HUES64 (cell line): ENCODE data around the gene CELF5.
"Not testable (repeated sequence)": the region's sequence is repeated elsewhere in the genome, so short reads cannot be mapped to it uniquely, and the experiment has no call there.

Experiments used
- H3K27ac ChIP-seq: 2 replicates; pipeline ENCODE4 v1.7.0; 2013; ENCODE audit warnings: low read depth, low read length, inconsistent platforms
- H3K27me3 ChIP-seq: 2 replicates; pipeline ENCODE4 v1.6.1; 2013; ENCODE audit warnings: mild to moderate bottlenecking, low read length; ENCODE audit not compliant: insufficient read depth
- H3K36me3 ChIP-seq: 2 replicates; pipeline ENCODE4 v1.6.1; 2013; ENCODE audit warnings: mild to moderate bottlenecking, low read length; ENCODE audit not compliant: insufficient read depth
- H3K4me1 ChIP-seq: 2 replicates; pipeline ENCODE4 v1.6.1; 2013; ENCODE audit warnings: mild to moderate bottlenecking, low read length, moderate library complexity; ENCODE audit not compliant: insufficient read depth
- H3K4me3 ChIP-seq: 2 replicates; pipeline ENCODE4 v1.5.1; 2013; ENCODE audit warnings: mild to moderate bottlenecking, low read length, moderate library complexity
- H3K9ac ChIP-seq: 2 replicates; pipeline ENCODE4 v1.6.1; 2013; ENCODE audit warnings: mild to moderate bottlenecking, low read depth, low read length
- H3K9me3 ChIP-seq: 2 replicates; pipeline ENCODE4 v1.6.1; 2013; ENCODE audit warnings: low read depth, low read length; ENCODE audit not compliant: insufficient read depth
- WGBS: fragments of 150-250, 120-280 bp; methylation state at CpG from one replicate; pipeline ENCODE4 v1.1.7; 2013; ENCODE audit warnings: missing lambda C conversion rate; 5-methylcytosine and 5-hydroxymethylcytosine counted together

Gene CELF5

DNA sequence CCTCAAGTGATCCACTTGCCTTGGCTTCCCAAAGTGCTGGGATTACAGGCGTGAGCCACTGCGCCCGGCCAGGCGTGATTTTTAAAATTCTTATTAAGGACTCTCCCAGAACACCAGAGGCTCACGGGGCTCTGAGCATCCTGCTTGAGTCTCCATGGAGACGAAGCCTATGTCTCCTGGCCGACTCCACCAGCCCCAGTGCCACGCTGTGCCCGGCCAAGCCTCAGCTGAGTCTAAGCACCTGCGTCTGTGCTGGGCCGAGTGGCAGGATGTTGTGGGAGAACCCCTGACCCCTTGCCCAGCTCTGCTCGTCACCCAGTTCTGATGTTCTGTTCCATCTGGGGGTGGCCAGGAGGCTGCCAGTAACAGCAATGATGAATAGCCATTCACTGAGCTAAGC is 3.9 kb upstream of the CELF5 start:
- H3K9ac ChIP-seq: no peak overlapping the region
- H3K36me3 ChIP-seq: no peaks in the 10 kb centered on the region
- no peak overlapping the region for H3K4me3 ChIP-seq
- no peaks in the 10 kb centered on the region for H3K27me3 ChIP-seq
- WGBS: 81% methylated on average over 12 of the region's 12 CpGs
- H3K4me1 ChIP-seq: no peaks in the 10 kb centered on the region
- H3K27ac ChIP-seq: no peak overlapping the region
- no peaks in the 10 kb centered on the region for H3K9me3 ChIP-seq

DNA sequence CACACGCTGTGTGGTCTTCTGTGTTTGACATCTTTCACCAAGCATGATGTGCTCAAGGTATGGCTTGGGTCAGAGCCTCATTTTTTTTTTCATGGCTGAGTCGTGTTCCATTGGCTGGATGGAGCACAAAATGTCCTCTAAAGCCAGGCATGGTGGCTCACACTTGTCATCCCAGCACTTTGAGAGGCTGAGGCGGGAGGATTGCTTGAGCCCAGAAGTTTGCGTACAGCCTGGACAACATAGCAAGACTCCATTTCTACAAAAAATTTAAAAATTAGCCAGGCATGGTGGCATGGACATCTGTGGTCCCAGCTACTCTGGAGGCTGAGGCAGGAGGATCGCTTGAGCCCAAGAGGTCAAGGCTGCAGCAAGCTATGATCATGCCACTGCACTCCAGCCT is 2.9 kb upstream of the CELF5 start:
- not testable (repeated sequence) for H3K27me3 ChIP-seq, H3K36me3 ChIP-seq, H3K4me1 ChIP-seq, H3K9ac ChIP-seq, H3K4me3 ChIP-seq, H3K9me3 ChIP-seq, H3K27ac ChIP-seq
- WGBS: 96% methylated on average over 5 of the region's 5 CpGs

DNA sequence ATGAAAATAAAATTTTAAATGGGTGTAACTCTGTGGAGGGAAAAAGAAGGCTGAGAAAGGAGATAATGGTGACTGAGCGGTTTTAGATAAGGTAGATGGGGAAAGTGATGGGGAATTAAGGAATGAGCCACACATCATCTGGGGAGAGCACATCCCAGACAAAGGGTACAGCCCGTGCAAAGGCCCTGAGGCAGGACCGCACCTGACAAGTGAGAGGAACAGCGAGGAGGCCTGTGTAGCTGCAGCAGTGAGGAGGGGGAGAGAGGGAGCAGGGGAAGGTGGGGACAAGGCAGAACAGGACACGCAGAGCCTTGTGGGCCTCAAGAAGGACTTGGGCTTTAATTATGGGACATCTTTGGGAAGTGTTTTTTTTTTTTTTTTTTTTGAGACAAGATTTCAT is 1.8 kb upstream of the CELF5 start:
- Histone ChIP-seq H3K36me3 (no peaks in the 10 kb centered on the region), H3K4me3 (no peak overlapping the region), H3K9ac (no peak overlapping the region), H3K9me3 (no peaks in the 10 kb centered on the region), H3K27me3 (peaks cover 5% of the 10 kb centered on the region; the same call in 1 of the 2 replicates), H3K27ac (no peak overlapping the region), H3K4me1 (no peaks in the 10 kb centered on the region)
- 89% methylated on average over 5 of the region's 5 CpGs for WGBS

DNA sequence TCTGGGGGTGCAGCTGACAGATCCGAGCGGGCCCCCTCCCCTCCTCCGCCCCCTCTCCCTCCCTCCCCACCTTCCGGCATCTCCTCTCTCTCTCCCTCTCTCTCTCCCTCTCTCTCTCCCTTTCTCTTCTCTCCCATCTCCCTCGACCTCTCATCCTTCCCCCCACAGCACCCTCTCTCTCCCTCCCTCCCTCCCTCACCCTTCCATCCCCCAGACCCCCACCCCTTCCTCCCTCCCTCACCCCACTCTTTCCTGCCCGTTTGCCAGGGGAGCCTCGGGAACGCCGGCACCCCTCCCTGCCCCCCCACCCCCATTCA is 666 bp downstream of the CELF5 start:
- Histone ChIP-seq H3K36me3 (no peaks in the 10 kb centered on the region), H3K27ac (no peak overlapping the region), H3K4me3 (peak overlapping the region; percentile 51), H3K27me3 (peaks cover 16% of the 10 kb centered on the region; the same call in 1 of the 2 replicates), H3K9ac (no peak overlapping the region), H3K4me1 (no peaks in the 10 kb centered on the region), H3K9me3 (no peaks in the 10 kb centered on the region)
- 6% methylated on average over 6 of the region's 9 CpGs for WGBS

DNA sequence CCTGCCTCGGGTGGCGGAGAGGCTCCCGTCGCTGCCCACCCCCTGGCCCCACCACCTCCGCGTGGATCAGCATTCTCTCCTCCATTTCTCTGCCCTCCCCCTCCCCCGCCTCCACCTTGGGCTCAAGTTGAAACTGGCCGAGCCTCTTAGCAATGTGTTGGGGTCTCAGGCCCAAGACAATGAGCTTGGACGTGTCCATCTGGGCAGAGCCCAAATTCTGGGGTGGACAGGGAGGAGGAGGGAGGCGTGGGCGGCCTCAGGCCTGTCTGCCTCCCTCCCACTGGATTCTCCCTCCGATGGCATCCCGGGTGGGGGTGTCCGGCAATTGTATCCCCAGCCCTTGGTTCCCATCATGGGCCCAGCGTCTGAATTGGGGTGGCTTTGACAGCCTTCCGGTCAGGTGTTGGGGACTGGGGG is 1.2 kb downstream of the CELF5 start:
- H3K27ac ChIP-seq: no peak overlapping the region
- no peak overlapping the region for H3K9ac ChIP-seq
- H3K27me3 ChIP-seq: peaks cover 16% of the 10 kb centered on the region; the same call in 1 of the 2 replicates
- H3K9me3 ChIP-seq: no peaks in the 10 kb centered on the region
- H3K36me3 ChIP-seq: no peaks in the 10 kb centered on the region
- H3K4me1 ChIP-seq: no peaks in the 10 kb centered on the region
- H3K4me3 ChIP-seq: peak overlapping the region; percentile 51
- WGBS: 40% methylated on average over 16 of the region's 16 CpGs

DNA sequence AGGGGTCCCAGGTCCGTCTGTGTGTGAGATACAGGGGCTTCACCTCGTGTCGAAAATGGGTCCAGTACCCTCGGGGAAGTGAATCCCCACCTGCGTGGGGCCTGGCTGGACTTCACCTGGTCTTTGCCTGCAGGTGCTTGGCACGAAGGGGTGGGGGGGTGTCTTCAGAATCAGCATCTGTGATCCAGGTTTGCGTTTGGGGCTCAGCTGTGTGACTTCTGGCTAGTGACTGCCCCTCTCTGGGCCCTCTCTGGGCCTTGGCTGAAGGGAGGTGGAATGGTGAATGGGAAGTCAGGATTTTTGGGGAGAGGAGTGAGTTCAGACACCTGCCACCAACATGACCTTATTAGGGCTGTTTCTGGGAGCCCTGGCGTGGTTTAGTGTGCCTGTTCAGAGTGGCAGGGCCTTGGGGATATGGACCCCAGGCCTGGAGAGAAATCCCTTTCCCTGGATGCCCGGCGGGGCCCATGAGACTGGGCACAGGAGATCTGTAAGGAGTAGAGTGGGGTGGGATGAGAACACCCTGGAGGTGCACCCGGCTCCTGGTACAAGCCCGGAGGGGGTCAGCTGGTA is 2.7 kb downstream of the CELF5 start:
- H3K27ac ChIP-seq: no peak overlapping the region
- no peaks in the 10 kb centered on the region for H3K36me3 ChIP-seq
- H3K4me1 ChIP-seq: no peaks in the 10 kb centered on the region
- peaks cover 16% of the 10 kb centered on the region; the same call in 1 of the 2 replicates for H3K27me3 ChIP-seq
- H3K9me3 ChIP-seq: no peaks in the 10 kb centered on the region
- WGBS: 76% methylated on average over 12 of the region's 12 CpGs
- H3K9ac ChIP-seq: no peak overlapping the region
- no peak overlapping the region for H3K4me3 ChIP-seq

DNA sequence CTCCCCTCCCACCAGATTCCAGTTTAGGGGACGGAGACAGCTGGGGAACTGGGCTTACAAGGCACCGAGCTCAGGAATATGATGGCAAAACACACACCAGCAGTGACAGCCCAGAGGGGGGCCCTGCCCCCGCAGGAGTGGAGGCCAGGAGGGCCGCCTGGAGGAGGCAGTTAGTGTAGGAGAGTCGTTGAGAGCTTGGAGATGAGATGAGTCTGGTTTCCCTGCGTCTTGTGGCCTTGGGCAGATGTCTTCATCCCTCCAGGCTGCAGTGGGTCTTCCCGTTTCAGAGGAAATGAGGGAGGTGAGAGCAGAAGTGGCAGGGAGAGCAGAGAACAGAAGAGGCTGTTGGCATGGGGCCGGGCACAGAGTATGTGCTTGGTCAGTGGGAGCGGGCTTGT is 4.9 kb downstream of the CELF5 start:
- no peak overlapping the region for H3K9ac ChIP-seq
- H3K9me3 ChIP-seq: no peaks in the 10 kb centered on the region
- no peak overlapping the region for H3K4me3 ChIP-seq
- no peaks in the 10 kb centered on the region for H3K4me1 ChIP-seq
- 57% methylated on average over 9 of the region's 9 CpGs for WGBS
- no peaks in the 10 kb centered on the region for H3K36me3 ChIP-seq
- H3K27me3 ChIP-seq: peaks cover 16% of the 10 kb centered on the region; the same call in 1 of the 2 replicates
- H3K27ac ChIP-seq: no peak overlapping the region

DNA sequence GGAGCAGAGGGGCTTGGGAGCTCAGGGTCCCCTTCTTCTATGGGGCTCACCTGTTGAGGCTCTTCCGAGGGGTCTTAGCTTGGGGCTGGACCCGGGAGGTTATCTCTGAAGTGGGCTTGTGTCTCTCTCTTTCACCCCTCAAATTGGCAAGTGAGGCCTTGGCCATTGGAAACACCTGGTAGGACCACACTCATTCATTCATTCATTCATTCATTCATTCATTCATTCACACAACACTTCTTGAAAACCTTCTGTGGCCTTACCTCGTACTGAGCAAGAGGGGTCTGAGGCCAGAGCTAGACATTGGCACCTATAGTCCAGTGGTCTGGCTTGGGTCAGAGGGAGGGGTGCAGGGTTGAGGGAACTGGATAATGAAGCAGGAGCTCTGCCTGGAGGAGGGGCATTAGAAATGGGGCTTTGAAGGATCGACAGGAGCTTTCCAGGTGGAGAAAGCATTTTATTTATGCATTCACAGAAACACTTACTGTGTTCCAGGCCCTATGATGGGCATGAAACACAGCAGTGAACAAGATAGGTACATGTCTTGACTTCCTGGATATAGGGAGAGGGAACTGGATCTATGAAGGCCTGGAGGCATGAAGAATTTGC is 5.5 kb downstream of the CELF5 start:
- no peaks in the 10 kb centered on the region for H3K9me3 ChIP-seq
- no peak overlapping the region for H3K4me3 ChIP-seq
- no peak overlapping the region for H3K27ac ChIP-seq
- H3K4me1 ChIP-seq: no peaks in the 10 kb centered on the region
- WGBS: 84% methylated on average over 4 of the region's 4 CpGs
- H3K9ac ChIP-seq: no peak overlapping the region
- H3K36me3 ChIP-seq: no peaks in the 10 kb centered on the region
- H3K27me3 ChIP-seq: peaks cover 16% of the 10 kb centered on the region; the same call in 1 of the 2 replicates

DNA sequence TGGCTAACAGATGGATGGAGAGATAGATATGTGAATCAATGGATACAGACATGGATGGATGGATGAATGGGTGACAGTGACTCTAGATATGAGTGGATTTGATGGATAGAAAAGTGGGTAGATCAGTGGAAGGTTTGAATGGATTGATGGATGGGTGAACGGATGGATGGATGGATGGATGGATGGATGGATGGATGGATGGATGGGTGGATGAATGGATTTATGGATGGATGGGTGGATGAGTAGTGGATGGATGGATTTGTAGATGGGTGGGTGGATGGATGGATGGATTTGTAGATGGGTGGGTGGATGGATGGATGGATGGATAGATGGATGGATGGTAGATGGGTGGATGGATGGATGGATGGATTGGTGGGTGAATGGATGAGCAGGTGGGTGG is 6.8 kb downstream of the CELF5 start:
- Histone ChIP-seq H3K36me3 (no peaks in the 10 kb centered on the region), H3K4me1 (no peaks in the 10 kb centered on the region), H3K9me3 (no peaks in the 10 kb centered on the region), H3K4me3 (no peak overlapping the region), H3K27ac (no peak overlapping the region), H3K27me3 (peaks cover 10% of the 10 kb centered on the region; the same call in 1 of the 2 replicates), H3K9ac (no peak overlapping the region)
- 93% methylated on average over 1 of the region's 1 CpG for WGBS

DNA sequence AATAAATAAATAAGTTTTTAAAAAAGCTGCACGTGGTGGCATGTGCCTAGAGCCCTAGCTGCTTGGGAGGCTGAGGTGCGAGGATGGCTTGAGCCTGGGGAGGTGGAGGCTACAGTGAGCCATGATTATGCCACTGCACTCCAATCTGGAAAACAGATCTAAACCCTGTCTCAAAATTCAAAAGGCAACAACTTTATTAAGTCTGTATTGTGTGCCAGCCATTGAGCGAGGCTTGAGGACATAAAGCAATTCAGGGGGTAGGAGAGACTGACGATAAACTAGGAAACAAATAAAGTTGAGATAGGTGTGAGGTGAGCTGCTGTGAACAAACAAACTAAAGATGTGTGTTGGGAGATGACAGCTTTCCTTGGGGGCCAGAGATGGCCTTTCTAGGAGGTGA is 8.7 kb downstream of the CELF5 start:
- Histone ChIP-seq H3K4me3 (no peak overlapping the region), H3K9ac (no peak overlapping the region), H3K27ac (no peak overlapping the region), H3K27me3 (peaks cover 9% of the 10 kb centered on the region; the same call in 1 of the 2 replicates), H3K9me3 (no peaks in the 10 kb centered on the region), H3K36me3 (no peaks in the 10 kb centered on the region), H3K4me1 (no peaks in the 10 kb centered on the region)
- 89% methylated on average over 4 of the region's 4 CpGs for WGBS

DNA sequence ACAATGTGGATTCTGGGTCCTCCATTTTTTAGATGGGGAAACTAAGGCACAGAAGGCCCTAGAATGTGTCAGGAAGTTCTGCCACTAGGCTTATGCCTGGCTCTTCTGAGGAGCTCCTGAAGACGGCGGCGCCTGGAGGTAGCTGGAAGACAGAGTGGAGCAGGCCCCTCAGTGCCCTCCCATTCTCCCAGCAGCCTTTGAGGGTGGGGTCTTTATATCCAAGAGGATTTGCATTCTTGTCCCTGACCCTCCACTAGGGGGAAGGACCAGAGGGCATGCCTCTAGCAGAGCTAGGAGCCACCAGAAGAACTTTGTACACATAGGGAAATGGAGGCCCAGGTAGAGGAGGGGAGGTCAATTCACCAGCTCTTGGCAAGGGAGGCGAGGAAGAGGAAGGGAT is 9.4 kb downstream of the CELF5 start:
- 53% methylated on average over 3 of the region's 4 CpGs for WGBS
- H3K27me3 ChIP-seq: peaks cover 6% of the 10 kb centered on the region; the same call in 1 of the 2 replicates
- H3K9ac ChIP-seq: no peak overlapping the region
- no peak overlapping the region for H3K27ac ChIP-seq
- no peaks in the 10 kb centered on the region for H3K9me3 ChIP-seq
- no peaks in the 10 kb centered on the region for H3K4me1 ChIP-seq
- H3K36me3 ChIP-seq: no peaks in the 10 kb centered on the region
- no peak overlapping the region for H3K4me3 ChIP-seq

DNA sequence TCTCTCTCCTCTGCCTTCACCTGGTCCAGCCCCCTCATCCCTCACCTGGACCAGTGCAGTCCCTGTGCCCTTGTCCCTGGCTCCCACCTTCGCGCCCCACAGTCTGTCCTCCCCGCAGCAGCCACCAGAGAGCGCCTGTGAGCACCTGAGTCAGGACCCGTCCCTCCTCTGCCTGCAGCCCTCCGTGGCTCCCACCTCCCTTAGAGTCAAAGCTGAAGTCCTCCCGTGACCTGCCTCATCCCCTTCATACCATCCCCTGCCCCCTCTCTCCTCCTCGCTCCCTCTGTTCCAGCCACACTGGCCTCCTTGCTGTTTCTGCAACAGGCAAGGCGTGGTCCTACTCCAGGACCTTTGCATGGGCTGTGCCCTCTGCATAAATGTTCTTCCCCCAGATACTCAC is 10.3 kb downstream of the CELF5 start:
- no peaks in the 10 kb centered on the region for H3K36me3 ChIP-seq
- H3K9ac ChIP-seq: no peak overlapping the region
- no peak overlapping the region for H3K27ac ChIP-seq
- no peaks in the 10 kb centered on the region for H3K9me3 ChIP-seq
- H3K4me1 ChIP-seq: no peaks in the 10 kb centered on the region
- 54% methylated on average over 9 of the region's 9 CpGs for WGBS
- H3K4me3 ChIP-seq: no peak overlapping the region
- no peaks in the 10 kb centered on the region for H3K27me3 ChIP-seq
